GM11168 (cell line): ENCODE measurements around the gene TMEM187.

ENCODE experiments used
- in situ Hi-C: fragments of 300-500 bp; cut with MboI; formaldehyde crosslinking; loops from one replicate; pipeline ENCODE4 v1.12.0; 2022; ENCODE audit warnings: low sequenced_read_pairs; ENCODE audit not compliant: unreplicated experiment

Gene TMEM187

GRCh38 chrX:153953342-153953830 is 19.2 kb upstream of the TMEM187 start:
- in situ Hi-C loops = no loop called here

- in situ Hi-C loops = no loop called here
Observed at GRCh38 chrX:153953892-153954557, 18.5 kb upstream of the TMEM187 start.

GRCh38 chrX:153954558-153955227 is 17.9 kb upstream of the TMEM187 start:
- in situ Hi-C loops = no loop called here

GRCh38 chrX:153955228-153955732 is 17.3 kb upstream of the TMEM187 start:
- in situ Hi-C loops = no loop called here

- in situ Hi-C loops = no loop called here
Observed at GRCh38 chrX:153956044-153956907, 16.3 kb upstream of the TMEM187 start.

GRCh38 chrX:153957224-153957623 is 15.3 kb upstream of the TMEM187 start:
- in situ Hi-C loops = no loop called here

- in situ Hi-C loops = no loop called here
Observed at GRCh38 chrX:153958605-153959004, 13.9 kb upstream of the TMEM187 start.

GRCh38 chrX:153959649-153960048 is 12.9 kb upstream of the TMEM187 start:
- in situ Hi-C loops = no loop called here

GRCh38 chrX:153960077-153960476 is 12.5 kb upstream of the TMEM187 start:
- in situ Hi-C loops = no loop called here

- in situ Hi-C loops = no loop called here
Observed at GRCh38 chrX:153960786-153961185, 11.8 kb upstream of the TMEM187 start.

GRCh38 chrX:153961292-153961691 is 11.3 kb upstream of the TMEM187 start:
- in situ Hi-C loops = no loop called here

GRCh38 chrX:153963546-153963945 is 9.0 kb upstream of the TMEM187 start:
- in situ Hi-C loops = no loop called here

GRCh38 chrX:153964105-153964504 is 8.4 kb upstream of the TMEM187 start:
- in situ Hi-C loops = no loop called here

- in situ Hi-C loops = no loop called here
Observed at GRCh38 chrX:153965406-153965805, 7.1 kb upstream of the TMEM187 start.

GRCh38 chrX:153966283-153966688 is 6.3 kb upstream of the TMEM187 start:
- in situ Hi-C loops = no loop called here

- in situ Hi-C loops = no loop called here
Observed at GRCh38 chrX:153966841-153967535, 5.6 kb upstream of the TMEM187 start.

GRCh38 chrX:153967536-153968224 is 4.9 kb upstream of the TMEM187 start:
- in situ Hi-C loops = no loop called here

GRCh38 chrX:153968255-153968654 is 4.3 kb upstream of the TMEM187 start:
- in situ Hi-C loops = no loop called here

GRCh38 chrX:153968754-153969124 is 3.8 kb upstream of the TMEM187 start:
- in situ Hi-C loops = no loop called here
